Renal cortex interstitium (tissue), 15 donors: Measurements from ENCODE around the gene C3orf62. TPM values are rescaled to one million over a fixed set of nuclear protein-coding genes. Genes with fewer than 3 reads are reported as not detected.

Source experiments
- DNase-seq, 11 donors: peaks; one replicate each; pipeline ENCODE4 v3.0.0-alpha.2; 2013; ENCODE audit warnings: low read depth in 9 of 11, low spot score in 4 of 11; ENCODE audit errors: extremely low read depth in 1 of 11
- long read RNA-seq, 16 experiments: transcript quantifications; one replicate each; lab custom pipeline, GENCODE V29; 2026
- polyA plus RNA-seq, 3 donors: library from polyadenylated mRNA; unstranded; fragments of 120-200 nt; gene quantifications; one replicate each; pipeline ENCODE4 v1.2.1, GENCODE V29; 2013; ENCODE audit not compliant: insufficient read length in 3 of 3

Gene C3orf62
- 10 to 100 TPM in 2 of 3 donors, 1 to 10 TPM in 1; 8.7 to 12.6 (median 10.6) TPM for polyA plus RNA-seq
- long read RNA-seq, donor 1 = 0 reads
- long read RNA-seq, donor 2, full-length matches to known transcripts = 2 of 2 reads
- long read RNA-seq, donor 2, partial matches to known transcripts = 0 of 2 reads
- long read RNA-seq, donor 2, other reads (novel, unspliced or antisense) = 0 of 2 reads
- long read RNA-seq, donor 3, full-length matches to known transcripts = 4 of 4 reads
- long read RNA-seq, donor 3, partial matches to known transcripts = 0 of 4 reads
- long read RNA-seq, donor 3, other reads (novel, unspliced or antisense) = 0 of 4 reads
- long read RNA-seq, donor 4, full-length matches to known transcripts = 6 of 6 reads
- long read RNA-seq, donor 4, partial matches to known transcripts = 0 of 6 reads
- long read RNA-seq, donor 4, other reads (novel, unspliced or antisense) = 0 of 6 reads
- long read RNA-seq, donor 5 = 0 reads
- long read RNA-seq, donor 6, full-length matches to known transcripts = 4 of 4 reads
- long read RNA-seq, donor 6, partial matches to known transcripts = 0 of 4 reads
- long read RNA-seq, donor 6, other reads (novel, unspliced or antisense) = 0 of 4 reads
- long read RNA-seq, donor 7, full-length matches to known transcripts = 2 of 2 reads
- long read RNA-seq, donor 7, partial matches to known transcripts = 0 of 2 reads
- long read RNA-seq, donor 7, other reads (novel, unspliced or antisense) = 0 of 2 reads
- long read RNA-seq, donor 8, full-length matches to known transcripts = 2 of 2 reads
- long read RNA-seq, donor 8, partial matches to known transcripts = 0 of 2 reads
- long read RNA-seq, donor 8, other reads (novel, unspliced or antisense) = 0 of 2 reads
- long read RNA-seq, donor 9, full-length matches to known transcripts = 3 of 3 reads
- long read RNA-seq, donor 9, partial matches to known transcripts = 0 of 3 reads
- long read RNA-seq, donor 9, other reads (novel, unspliced or antisense) = 0 of 3 reads
- long read RNA-seq, donor 10, full-length matches to known transcripts = 4 of 4 reads
- long read RNA-seq, donor 10, partial matches to known transcripts = 0 of 4 reads
- long read RNA-seq, donor 10, other reads (novel, unspliced or antisense) = 0 of 4 reads
- long read RNA-seq, donor 11, partial matches to known transcripts = 0 of 1 reads
- long read RNA-seq, donor 11, other reads (novel, unspliced or antisense) = 0 of 1 reads
- long read RNA-seq, donor 12, full-length matches to known transcripts = 1 of 1 reads
- long read RNA-seq, donor 12, partial matches to known transcripts = 0 of 1 reads
- long read RNA-seq, donor 12, other reads (novel, unspliced or antisense) = 0 of 1 reads
- long read RNA-seq, donor 13, full-length matches to known transcripts = 2 of 2 reads
- long read RNA-seq, donor 13, partial matches to known transcripts = 0 of 2 reads
- long read RNA-seq, donor 13, other reads (novel, unspliced or antisense) = 0 of 2 reads
- long read RNA-seq, donor 14, full-length matches to known transcripts = 1 of 1 reads
- long read RNA-seq, donor 14, partial matches to known transcripts = 0 of 1 reads
- long read RNA-seq, donor 14, other reads (novel, unspliced or antisense) = 0 of 1 reads
- long read RNA-seq, donor 15, full-length matches to known transcripts = 1 of 1 reads
- long read RNA-seq, donor 15, partial matches to known transcripts = 0 of 1 reads
- long read RNA-seq, donor 15, other reads (novel, unspliced or antisense) = 0 of 1 reads
- long read RNA-seq, donor 16, full-length matches to known transcripts = 9 of 9 reads
- long read RNA-seq, donor 16, partial matches to known transcripts = 0 of 9 reads
- long read RNA-seq, donor 16, other reads (novel, unspliced or antisense) = 0 of 9 reads

- peak; percentile 59 to 81 (median 76) for DNase-seq
Observed at GRCh38 chr3:49276475-49277382, at the start of gene C3orf62. TSS of gene C3orf62 (minus strand) at chr3:49277232. CDS start at chr3:49276872, 360 bp downstream.

- no peak for DNase-seq
Observed at GRCh38 chr3:49324768-49325167, 47.7 kb upstream of the C3orf62 start.

GRCh38 chr3:49316696-49317457 is 39.8 kb upstream of the C3orf62 start:
- no peak for DNase-seq

DNA sequence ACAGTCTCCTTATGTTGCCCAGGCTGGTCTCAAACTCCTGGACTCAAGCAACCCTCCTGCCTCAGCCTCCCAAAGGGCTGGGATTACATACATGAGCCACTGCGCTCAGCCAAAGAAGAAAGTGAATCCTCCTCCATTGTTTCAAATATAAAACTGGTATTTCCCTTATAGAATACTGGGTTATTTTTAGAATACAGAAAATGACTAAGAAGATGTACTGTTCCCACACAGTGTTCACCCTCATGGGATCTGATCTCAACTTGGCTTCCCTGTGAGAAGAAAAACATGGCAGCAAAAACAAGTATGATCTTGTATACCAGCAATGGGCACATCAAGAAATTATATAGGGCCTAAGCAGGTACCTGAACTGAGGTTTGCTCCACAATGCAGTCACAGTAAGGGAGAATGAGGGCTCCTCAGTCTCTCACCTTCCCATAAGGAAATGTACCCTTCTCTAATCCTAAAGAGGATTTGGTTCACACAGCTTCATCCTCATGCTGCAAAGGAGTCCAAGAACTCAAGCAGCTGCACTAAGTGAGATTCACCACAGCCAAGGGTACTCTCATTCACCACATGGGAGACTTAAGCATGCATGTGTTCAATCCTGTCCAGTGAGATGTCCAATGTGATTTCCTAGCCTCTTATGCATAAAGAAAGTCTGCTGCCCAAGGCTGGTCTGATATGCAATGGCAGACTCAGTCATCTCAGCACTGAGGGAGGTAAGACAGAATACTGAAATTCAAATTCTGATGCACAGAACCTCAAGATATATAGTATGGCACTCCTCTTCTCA is 37.1 kb upstream of the C3orf62 start:
- DNase-seq = no peak

GRCh38 chr3:49311283-49311682 is 34.3 kb upstream of the C3orf62 start:
- DNase-seq = no peak

DNA sequence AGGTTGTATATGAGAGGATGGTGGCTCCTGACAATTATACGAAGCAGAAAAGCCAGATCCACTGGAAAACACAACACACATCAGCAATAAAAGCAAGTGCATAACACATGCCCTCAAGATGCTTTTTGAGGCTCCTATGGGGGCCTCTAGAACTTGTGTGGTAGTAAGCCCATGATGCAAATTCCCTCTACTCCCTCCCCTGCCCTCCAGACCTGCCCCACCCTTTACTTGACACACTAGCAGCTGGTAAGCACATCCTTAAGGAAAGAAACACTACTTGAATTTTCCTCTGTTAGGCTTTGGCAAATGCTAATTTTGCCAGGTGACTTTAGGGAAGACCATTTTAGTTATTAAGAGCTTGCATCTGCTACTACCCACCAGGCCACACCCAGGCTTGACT is 33.6 kb upstream of the C3orf62 start:
- DNase-seq = no peak

- no peak for DNase-seq
Observed at GRCh38 chr3:49305608-49306007, 28.6 kb upstream of the C3orf62 start.

- no peak for DNase-seq
Observed at GRCh38 chr3:49302613-49303012, 25.6 kb upstream of the C3orf62 start.

GRCh38 chr3:49300595-49300994 is 23.6 kb upstream of the C3orf62 start:
- no peak for DNase-seq

DNA sequence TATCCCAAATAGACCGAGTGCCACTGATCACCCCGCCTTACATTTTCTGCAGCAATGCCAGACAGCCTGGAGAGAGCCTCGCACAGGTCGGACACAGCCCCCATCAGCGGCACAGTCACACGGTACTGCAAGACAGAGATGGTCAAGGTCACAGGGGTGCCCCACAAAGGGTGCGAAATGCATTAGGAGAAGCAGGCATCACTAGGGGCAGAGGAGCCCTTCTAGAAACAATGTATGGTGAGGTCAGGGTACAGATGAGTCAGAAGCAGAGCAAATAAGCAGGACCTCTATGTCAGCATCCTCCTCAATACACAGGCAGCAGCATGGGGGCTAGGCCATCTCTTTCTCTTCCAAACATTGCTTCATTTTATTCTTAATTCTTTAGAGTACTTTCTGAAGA is 21.5 kb upstream of the C3orf62 start:
- no peak for DNase-seq

GRCh38 chr3:49296781-49297411 is 19.9 kb upstream of the C3orf62 start:
- DNase-seq = no peak

- peak in 1 of 11 donors; percentile 14 for DNase-seq
Observed at GRCh38 chr3:49295489-49296058, 18.5 kb upstream of the C3orf62 start.

DNA sequence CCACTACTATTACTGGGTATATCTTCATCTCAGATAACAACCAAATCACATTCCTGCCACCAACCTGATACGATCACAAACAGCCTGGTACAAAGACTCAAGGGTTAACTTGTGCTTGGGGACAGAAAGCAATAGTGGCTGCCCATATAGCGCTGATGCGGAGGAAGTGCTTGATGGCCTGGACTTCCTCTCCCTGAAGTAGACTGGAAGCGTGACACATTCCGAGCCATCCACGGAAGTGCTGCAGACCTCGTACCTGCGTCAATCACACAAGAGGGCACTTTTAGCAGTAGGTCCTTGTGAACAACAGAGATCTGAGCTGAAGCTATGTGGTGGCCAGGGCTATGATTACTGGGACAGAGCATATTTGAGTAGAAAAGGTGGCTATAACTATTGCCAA is 17.3 kb upstream of the C3orf62 start:
- no peak for DNase-seq

DNA sequence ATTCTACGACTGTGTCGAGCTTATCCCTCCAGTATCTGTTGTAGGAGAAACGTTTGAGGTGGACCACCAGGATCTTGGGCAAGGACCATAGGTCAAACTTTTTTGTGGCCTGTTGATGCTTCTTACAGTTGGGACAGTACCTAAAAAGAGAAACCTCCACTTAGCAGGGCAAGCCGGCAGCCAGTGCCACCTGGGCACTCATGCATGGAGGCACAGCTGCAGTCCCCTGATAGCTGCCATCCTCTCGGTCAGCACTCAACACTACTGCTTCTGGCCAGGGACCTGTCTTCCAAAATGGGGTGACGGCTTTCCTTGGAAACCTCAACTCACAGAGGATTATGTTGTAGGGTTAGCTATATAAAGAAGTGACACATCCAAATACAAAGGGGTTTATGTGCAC is 7.0 kb upstream of the C3orf62 start:
- no peak for DNase-seq

GRCh38 chr3:49279376-49279775 is 2.3 kb upstream of the C3orf62 start:
- DNase-seq = no peak
